Upper lobe of right lung (tissue), 1 donor: ENCODE data around the gene KLHDC8B. TPM values are rescaled to one million over a fixed set of nuclear protein-coding genes. Genes with fewer than 3 reads are reported as not detected.

Source experiments
- ATAC-seq: fragments of 200-7000 bp; cut with Tn5 transposase; one replicate; pipeline ENCODE4 v1.9.1; 2020; ENCODE audit warnings: mild to moderate bottlenecking, moderate library complexity
- DNase-seq: peaks from one replicate; pipeline ENCODE4 v3.0.0-alpha.2; 2020
- H3K27ac ChIP-seq: fragments of 200-600 bp; one replicate; pipeline ENCODE4 v1.8.0; 2022
- H3K27me3 ChIP-seq: fragments of 200-600 bp; one replicate; pipeline ENCODE4 v1.8.0; 2022; ENCODE audit warnings: mild to moderate bottlenecking
- H3K36me3 ChIP-seq: fragments of 200-600 bp; one replicate; pipeline ENCODE4 v1.8.0; 2022
- H3K4me1 ChIP-seq: fragments of 200-600 bp; one replicate; pipeline ENCODE4 v1.8.0; 2022
- H3K4me3 ChIP-seq: fragments of 200-600 bp; one replicate; pipeline ENCODE4 v1.8.0; 2022; ENCODE audit warnings: mild to moderate bottlenecking
- H3K9me3 ChIP-seq: fragments of 200-600 bp; one replicate; pipeline ENCODE4 v1.8.0; 2022
- intact Hi-C: fragments of 100-400 bp; cut with DNase I; formaldehyde crosslinking; loops from one replicate; pipeline ENCODE4 v1.11.0; 2022
- total RNA-seq: library from RNA; stranded (reverse); fragmentation: NEBNext Ultra II Directional; extraction: Animal tissue kit (Norgen Biotek cat#: 25700); gene quantifications from one replicate; pipeline ENCODE4 v1.2.1, GENCODE V29; 2021
- TF ChIP-seq, protein P1 (sequence below): fragments of 200-600 bp; IDR thresholded peaks from one replicate; pipeline ENCODE4 v1.8.0; 2022; ENCODE audit warnings: antibody characterized with exemption
- donor health status: DM: no; HTN: yes; CAD: no; lungs with severe emphysema.

KLHDC8B gene
- total RNA-seq, 1 donor from 2014 or later = 22.4 TPM

DNA sequence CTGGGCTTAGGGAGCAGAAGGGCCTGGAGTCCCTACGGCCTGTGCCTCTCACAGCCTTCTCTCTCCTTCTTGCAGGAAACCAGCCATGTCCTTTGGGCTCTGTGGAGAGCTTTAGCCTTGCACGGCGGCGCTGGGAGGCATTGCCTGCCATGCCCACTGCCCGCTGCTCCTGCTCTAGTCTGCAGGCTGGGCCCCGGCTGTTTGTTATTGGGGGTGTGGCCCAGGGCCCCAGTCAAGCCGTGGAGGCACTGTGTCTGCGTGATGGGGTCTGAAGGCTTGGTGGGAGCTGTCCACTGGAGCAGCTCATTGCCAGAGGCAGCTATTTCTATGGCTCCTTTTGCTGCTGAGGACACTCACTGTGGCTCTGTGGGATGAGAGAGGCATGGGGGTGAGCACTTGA lies 4.1 kb downstream of the KLHDC8B start:
- ATAC-seq = no peak
- Histone ChIP-seq H3K27ac (no peak overlapping the region), H3K4me3 (no peak overlapping the region), H3K9me3 (no peaks in the 10 kb centered on the region), H3K27me3 (no peaks in the 10 kb centered on the region), H3K36me3 (peaks cover 24% of the 10 kb centered on the region), H3K4me1 (peaks cover 23% of the 10 kb centered on the region)
- TF ChIP-seq, protein P1, sequence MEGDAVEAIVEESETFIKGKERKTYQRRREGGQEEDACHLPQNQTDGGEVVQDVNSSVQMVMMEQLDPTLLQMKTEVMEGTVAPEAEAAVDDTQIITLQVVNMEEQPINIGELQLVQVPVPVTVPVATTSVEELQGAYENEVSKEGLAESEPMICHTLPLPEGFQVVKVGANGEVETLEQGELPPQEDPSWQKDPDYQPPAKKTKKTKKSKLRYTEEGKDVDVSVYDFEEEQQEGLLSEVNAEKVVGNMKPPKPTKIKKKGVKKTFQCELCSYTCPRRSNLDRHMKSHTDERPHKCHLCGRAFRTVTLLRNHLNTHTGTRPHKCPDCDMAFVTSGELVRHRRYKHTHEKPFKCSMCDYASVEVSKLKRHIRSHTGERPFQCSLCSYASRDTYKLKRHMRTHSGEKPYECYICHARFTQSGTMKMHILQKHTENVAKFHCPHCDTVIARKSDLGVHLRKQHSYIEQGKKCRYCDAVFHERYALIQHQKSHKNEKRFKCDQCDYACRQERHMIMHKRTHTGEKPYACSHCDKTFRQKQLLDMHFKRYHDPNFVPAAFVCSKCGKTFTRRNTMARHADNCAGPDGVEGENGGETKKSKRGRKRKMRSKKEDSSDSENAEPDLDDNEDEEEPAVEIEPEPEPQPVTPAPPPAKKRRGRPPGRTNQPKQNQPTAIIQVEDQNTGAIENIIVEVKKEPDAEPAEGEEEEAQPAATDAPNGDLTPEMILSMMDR = no peak
- DNase-seq = no peak
- intact Hi-C loops = loop anchor here (10.0 kb wide), 1 partner anchor 99 kb away; the partner anchor contains the start of gene C3orf62

- H3K9me3 ChIP-seq = no peaks in the 10 kb centered on the region
- no peaks in the 10 kb centered on the region for H3K27me3 ChIP-seq
- intact Hi-C loops = loop anchor here (10.0 kb wide), 1 partner anchor 98 kb away; the partner anchor contains the start of gene C3orf62
- no peak for DNase-seq
- TF ChIP-seq, protein P1 = no peak
- no peak overlapping the region for H3K4me3 ChIP-seq
- peaks cover 24% of the 10 kb centered on the region for H3K36me3 ChIP-seq
- peaks cover 17% of the 10 kb centered on the region for H3K4me1 ChIP-seq
- no peak for ATAC-seq
- H3K27ac ChIP-seq = no peak overlapping the region
These were observed 5.7 kb downstream of the KLHDC8B start for GRCh38 chr3:49177073-49177472.

- Histone ChIP-seq H3K9me3 (no peaks in the 10 kb centered on the region), H3K4me3 (no peak overlapping the region), H3K27me3 (no peaks in the 10 kb centered on the region), H3K4me1 (no peaks in the 10 kb centered on the region), H3K36me3 (peaks cover 11% of the 10 kb centered on the region), H3K27ac (no peak overlapping the region)
- TF ChIP-seq, protein P1 = no peak
- DNase-seq = no peak
- intact Hi-C loops = no loop called here
- ATAC-seq = no peak
These were observed 8.7 kb downstream of the KLHDC8B start for GRCh38 chr3:49180116-49180515.

- ATAC-seq (no peak), DNase-seq (no peak)
- H3K36me3 ChIP-seq = no peaks in the 10 kb centered on the region
- no peaks in the 10 kb centered on the region for H3K27me3 ChIP-seq
- TF ChIP-seq, protein P1 = no peak
- no peaks in the 10 kb centered on the region for H3K9me3 ChIP-seq
- no peak overlapping the region for H3K27ac ChIP-seq
- intact Hi-C loops = no loop called here
- H3K4me1 ChIP-seq = no peaks in the 10 kb centered on the region
- H3K4me3 ChIP-seq = no peak overlapping the region
These were observed 10.0 kb downstream of the KLHDC8B start for GRCh38 chr3:49181351-49181750.

DNA sequence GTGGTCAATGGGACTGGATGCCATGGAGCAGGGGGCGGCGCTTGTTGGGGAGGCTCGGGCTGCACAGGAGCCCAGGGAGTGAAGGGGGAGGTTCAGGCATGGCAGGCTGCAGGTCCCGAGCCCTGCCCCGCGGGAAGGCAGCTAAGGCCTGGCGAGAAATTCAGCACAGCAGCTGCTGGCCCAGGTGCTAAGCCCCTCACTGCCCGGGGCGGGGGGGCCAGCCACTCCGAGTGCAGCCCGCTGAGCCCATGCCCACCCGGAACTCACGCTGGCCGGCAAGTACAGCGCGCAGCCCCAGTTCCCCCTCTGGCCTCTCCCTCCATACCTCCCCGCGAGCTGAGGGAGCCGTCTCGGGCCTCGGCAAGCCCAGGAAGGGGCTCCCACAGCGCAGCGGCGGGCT lies 11.3 kb downstream of the KLHDC8B start:
- no peak overlapping the region for H3K4me3 ChIP-seq
- DNase-seq = no peak
- TF ChIP-seq, protein P1 = no peak
- H3K9me3 ChIP-seq = no peaks in the 10 kb centered on the region
- H3K27ac ChIP-seq = no peak overlapping the region
- no peaks in the 10 kb centered on the region for H3K4me1 ChIP-seq
- intact Hi-C loops = no loop called here
- no peaks in the 10 kb centered on the region for H3K27me3 ChIP-seq
- no peaks in the 10 kb centered on the region for H3K36me3 ChIP-seq
- ATAC-seq = no peak

DNA sequence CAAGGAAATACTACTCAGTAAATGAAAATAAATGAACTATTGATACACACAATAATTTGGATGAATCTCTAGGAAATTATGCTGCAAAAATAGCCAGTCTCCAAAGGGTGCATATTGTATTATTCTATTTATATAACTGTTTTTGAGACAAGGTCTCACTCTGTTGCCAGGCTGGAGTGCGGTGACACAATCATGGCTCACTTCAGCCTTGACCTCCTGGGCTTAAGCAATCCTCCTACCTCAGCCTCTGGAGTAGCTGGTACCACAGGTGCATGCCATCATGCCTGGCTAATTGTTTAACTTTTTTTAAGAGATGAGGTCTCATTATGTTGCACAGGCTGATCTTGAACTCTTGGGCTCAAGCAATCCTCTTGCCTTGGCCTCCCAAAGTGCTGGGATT lies 12.5 kb downstream of the KLHDC8B start:
- H3K36me3 ChIP-seq = no peaks in the 10 kb centered on the region
- no peaks in the 10 kb centered on the region for H3K27me3 ChIP-seq
- H3K9me3 ChIP-seq = no peaks in the 10 kb centered on the region
- no peak overlapping the region for H3K27ac ChIP-seq
- ATAC-seq (no peak), DNase-seq (no peak)
- H3K4me3 ChIP-seq = no peak overlapping the region
- no peaks in the 10 kb centered on the region for H3K4me1 ChIP-seq
- intact Hi-C loops = no loop called here
- TF ChIP-seq, protein P1 = no peak
